NCI-H1092 (cell line): Measurements from ENCODE around the gene PLEKHB1.

ENCODE experiments used
- DNase-seq: peaks from one replicate; lab custom pipeline; 2025; lab: John Stamatoyannopoulos, UW

The PLEKHB1 gene, protein sequence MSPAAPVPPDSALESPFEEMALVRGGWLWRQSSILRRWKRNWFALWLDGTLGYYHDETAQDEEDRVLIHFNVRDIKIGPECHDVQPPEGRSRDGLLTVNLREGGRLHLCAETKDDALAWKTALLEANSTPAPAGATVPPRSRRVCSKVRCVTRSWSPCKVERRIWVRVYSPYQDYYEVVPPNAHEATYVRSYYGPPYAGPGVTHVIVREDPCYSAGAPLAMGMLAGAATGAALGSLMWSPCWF

GRCh38 chr11:73645972-73646631 lies at the start of gene PLEKHB1:
Gene PLEKHB1, plus strand, starts transcription at chr11:73646581. Its CDS starts 28 bp downstream, at chr11:73646609.
- no peak for DNase-seq

GRCh38 chr11:73597336-73597955 lies 48.9 kb upstream of the PLEKHB1 start:
- no peak for DNase-seq

- DNase-seq, result peak; percentile 99
Measured at GRCh38 chr11:73597956-73598718, 48.2 kb upstream of the PLEKHB1 start, which contains the start of gene FAM168A. Gene FAM168A, minus strand, starts transcription at chr11:73598112. Its CDS starts 129,638 bp downstream, at chr11:73468474.

DNA sequence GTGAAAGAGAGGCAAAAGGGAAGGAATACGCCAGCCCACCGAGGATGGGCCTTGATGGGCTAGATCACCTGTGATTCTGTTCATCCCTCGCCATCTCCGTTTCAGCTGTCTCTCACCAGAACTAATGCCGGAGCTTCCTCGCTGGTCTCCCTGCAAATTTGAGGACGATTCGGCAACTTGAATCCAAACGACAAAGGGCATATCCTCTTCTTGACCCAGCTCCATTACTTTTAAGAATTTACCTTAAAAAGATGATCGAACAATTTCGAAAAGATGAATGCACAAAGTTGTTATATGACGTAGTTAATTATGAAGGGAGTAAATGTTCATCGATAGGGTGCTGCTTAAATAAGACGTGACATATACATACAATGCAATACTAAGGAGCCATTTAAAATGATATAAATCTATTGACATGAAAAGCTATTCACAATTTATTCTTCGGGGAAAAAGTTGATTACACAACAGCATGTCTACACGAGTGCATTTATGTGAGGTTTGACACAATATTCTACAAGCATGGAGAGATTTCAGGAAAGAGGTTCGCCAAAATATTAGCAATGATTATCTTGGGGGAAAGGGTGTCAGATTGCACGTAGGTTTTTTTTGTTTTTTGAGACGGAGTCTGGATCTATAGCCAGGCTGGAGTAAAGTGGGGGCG lies 47.5 kb upstream of the PLEKHB1 start:
- DNase-seq, result no peak

GRCh38 chr11:73612601-73613140 lies 33.7 kb upstream of the PLEKHB1 start:
- no peak for DNase-seq

- DNase-seq, result no peak
Measured at GRCh38 chr11:73614591-73614990, 31.8 kb upstream of the PLEKHB1 start.

DNA sequence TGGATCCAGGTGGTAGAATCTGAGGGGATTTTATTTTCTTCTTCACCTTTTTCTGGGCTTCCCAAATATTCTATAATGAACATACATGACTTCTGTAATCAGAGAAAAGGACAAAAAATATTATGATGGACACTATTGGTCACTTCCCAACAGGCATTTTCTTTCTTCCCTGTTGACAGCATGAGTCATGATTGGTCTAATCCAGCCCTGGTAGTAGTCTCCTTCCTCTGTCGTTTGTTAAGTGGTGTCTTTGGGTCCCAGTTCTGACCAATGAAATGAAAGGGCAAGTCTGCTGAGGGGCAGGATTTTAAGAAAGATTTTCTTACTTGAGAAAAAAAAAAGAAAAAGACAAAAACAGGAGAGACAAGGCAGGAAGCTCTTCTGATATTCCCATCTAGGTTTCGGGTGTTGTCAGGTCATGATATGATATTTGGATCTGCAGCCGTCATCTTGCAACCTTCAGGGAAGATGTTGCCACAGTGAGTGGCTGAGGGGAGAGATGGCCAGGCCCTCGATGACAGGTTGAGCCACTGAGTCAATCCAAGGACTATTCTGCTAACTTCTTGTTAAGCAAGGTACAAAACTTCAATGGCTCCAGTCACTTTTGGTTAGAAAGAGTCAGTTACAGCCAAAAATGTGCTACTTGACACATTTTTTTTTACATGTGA lies 23.3 kb upstream of the PLEKHB1 start:
- DNase-seq, result no peak

DNA sequence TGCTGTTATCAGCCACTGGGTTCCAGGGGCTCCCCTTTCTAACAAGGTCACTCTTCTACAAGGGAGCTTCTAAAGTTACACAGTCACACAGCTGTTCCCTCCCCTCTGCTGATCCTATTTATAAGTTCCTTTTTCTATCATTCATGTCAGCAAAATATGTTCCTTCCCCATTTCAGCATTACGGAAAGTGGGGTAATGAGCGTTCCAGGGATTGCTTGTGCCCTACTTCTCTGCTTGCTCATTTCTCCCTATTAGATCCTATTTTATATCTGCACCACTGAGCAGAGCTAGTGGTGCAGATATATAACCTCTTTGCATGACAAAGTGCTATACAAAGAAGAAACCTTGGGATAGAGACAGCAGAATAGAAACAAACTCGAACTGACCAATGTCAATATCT lies 22.7 kb upstream of the PLEKHB1 start:
- DNase-seq, result no peak

DNA sequence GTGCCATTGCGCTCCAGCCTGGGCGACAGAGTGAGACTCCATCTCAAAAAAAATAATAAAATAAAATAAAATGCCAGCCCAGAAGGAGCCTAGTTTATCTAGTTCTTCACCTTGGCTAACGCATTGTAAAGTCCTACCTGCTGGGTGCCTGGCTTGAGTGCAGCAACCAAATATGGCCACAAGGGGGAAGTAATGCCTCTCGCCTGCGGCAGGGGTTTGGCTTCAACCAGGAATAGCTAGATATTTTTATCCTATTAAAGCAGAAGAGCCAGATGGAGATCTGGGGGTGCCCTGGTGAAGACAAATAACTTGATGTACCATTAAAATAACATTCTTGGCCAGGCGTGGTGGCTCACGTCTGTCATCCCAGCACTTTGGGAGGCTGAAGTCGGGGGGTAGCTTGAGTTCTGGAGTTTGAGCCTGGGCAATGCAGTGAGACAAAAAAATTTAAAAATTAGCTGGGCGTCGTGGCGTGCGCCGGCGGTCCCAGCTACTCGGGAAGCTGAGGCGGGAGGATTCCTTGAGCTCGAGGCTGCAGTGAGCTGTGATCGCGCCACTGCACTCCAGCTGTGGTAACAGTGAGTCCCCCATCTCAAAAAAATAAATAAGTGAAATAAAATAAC lies 20.6 kb upstream of the PLEKHB1 start:
- peak; percentile 41 for DNase-seq

GRCh38 chr11:73629907-73630306 lies 16.5 kb upstream of the PLEKHB1 start:
- no peak for DNase-seq

DNA sequence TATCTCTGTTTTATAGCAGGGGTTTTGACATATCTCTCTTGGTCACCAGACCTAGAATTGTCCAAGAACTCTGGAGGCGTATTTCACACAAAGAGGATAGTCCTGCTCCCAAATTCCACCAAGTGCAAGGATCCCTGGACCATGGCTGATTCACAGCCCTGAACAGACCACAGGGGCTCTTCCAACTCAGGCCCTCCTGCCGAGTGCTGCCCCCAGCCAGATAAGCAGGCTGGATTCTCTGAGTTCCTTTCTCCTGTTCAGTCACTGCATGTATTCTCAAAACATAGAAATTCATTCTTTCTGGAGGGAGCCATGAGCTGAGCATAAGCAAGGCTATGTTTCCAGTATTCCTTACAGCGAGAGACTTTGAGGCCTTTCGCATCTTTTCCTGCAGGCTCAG lies 13.4 kb upstream of the PLEKHB1 start:
- DNase-seq, result no peak

DNA sequence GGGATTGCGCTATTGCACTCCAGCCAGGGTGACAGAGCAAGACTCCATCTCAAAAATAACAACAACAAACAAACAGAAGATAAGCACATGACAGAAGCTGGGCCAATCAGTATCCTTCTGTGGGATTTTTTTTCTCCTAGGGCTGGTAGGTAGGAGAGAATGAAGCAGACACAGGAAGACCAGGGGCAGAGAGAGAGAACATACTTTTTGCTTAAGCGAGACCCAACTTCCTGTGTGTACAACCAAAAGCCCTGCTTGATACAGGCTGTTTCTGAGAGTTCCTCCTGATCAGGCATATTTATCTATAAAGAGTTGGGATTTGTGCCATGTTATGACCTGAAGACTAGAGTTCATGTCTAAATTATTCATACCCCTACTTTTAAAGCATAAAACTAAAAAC lies 12.4 kb upstream of the PLEKHB1 start:
- no peak for DNase-seq

GRCh38 chr11:73635721-73636120 lies 10.7 kb upstream of the PLEKHB1 start:
- no peak for DNase-seq

DNA sequence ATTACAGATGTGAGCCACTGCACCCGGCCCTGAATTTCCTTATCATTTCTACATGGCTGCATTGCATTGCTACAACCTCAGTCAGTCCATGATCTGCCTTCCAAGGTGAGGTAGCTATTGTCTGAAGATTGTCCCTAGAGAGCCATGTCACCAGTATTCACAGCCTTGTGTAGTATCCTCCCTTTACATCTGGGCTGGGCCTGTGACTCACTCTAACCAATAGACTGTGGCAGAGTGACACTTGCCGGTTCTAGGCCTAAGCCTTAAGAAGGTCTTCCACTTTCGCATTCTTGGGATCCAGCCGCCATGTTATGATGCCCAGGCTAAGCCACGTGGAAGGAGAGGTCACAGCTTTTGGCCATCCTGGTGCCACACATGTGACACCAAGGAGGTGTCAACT lies 10.1 kb upstream of the PLEKHB1 start:
- no peak for DNase-seq

DNA sequence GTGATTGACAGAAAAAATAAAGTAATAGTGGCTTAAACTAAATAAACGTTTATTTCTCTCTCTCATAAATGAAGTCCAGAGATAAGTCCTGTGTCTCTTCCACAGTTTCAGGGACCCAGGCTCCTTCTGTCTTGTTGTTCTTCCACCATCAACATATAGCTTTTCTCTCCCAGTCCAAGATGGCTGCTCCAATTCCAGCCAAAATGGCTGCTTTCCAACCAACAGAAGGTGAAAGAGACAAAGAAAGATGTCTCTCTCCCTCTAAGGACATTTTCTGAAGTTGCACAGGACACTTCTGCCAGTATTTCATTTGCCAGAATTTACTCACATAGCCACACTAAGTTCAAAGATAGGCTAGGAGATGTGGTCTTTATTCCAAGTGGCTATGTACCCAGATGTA lies 9.4 kb upstream of the PLEKHB1 start:
- DNase-seq, result no peak

- no peak for DNase-seq
Measured at GRCh38 chr11:73640592-73640991, 5.8 kb upstream of the PLEKHB1 start.

DNA sequence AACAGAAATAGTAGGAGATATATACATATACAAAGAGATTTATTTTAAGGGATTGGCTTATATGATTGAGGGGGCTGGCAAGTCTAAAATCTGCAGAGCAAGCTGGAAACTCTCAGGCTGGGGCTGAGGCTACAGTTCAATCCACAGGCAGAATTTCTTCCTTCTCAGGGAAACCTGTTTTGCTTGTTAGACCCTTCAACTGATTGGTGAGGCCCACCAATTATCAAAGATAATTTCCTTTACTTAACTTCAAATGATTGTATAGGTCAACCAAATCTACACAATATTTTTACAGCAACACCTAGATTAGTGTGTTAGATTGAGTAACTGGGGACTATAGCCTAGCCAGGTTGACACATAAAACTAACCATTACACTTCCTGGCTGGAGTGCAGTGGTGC lies 4.7 kb upstream of the PLEKHB1 start:
- no peak for DNase-seq

GRCh38 chr11:73645121-73645969 lies 1.0 kb upstream of the PLEKHB1 start:
- DNase-seq, result no peak

- peak; percentile 91 for DNase-seq
Measured at GRCh38 chr11:73647459-73648100, 1.2 kb downstream of the PLEKHB1 start.
